Measurements from ENCODE around the gene ATXN10.

DNA sequence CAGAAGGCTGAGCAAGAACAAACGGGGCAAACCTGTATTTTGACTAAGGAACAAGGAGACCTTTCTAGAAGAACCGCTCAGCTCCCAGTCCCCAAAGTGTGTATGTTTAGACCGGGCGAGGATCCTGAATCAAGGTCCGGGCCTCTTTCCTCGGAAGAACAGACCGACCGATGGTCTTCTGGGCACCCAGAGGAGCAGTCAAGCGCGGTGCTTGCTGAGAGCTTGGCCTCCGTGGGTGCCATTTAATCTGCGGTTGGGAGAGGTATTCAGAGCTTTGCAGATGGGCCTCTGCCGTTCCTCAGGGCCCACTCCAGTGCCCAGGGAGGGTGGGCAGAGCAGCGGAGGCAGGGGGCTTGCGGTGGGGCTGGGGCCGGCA, 26.5 kb upstream of the ATXN10 start:
- TF ChIP-seq, protein P1, sequence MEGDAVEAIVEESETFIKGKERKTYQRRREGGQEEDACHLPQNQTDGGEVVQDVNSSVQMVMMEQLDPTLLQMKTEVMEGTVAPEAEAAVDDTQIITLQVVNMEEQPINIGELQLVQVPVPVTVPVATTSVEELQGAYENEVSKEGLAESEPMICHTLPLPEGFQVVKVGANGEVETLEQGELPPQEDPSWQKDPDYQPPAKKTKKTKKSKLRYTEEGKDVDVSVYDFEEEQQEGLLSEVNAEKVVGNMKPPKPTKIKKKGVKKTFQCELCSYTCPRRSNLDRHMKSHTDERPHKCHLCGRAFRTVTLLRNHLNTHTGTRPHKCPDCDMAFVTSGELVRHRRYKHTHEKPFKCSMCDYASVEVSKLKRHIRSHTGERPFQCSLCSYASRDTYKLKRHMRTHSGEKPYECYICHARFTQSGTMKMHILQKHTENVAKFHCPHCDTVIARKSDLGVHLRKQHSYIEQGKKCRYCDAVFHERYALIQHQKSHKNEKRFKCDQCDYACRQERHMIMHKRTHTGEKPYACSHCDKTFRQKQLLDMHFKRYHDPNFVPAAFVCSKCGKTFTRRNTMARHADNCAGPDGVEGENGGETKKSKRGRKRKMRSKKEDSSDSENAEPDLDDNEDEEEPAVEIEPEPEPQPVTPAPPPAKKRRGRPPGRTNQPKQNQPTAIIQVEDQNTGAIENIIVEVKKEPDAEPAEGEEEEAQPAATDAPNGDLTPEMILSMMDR (IDR thresholded peaks at IDR 0.05), result no peak
- no peak for TF ChIP-seq POLR2A (IDR thresholded peaks at IDR 0.05)
